ENCODE results near the gene SLC22A6. TPM values are rescaled to one million over a fixed set of nuclear protein-coding genes. Genes with fewer than 3 reads are reported as not detected.

Gene SLC22A6
- total and polyA plus RNA-seq, 4 donors, result not detected

DNA sequence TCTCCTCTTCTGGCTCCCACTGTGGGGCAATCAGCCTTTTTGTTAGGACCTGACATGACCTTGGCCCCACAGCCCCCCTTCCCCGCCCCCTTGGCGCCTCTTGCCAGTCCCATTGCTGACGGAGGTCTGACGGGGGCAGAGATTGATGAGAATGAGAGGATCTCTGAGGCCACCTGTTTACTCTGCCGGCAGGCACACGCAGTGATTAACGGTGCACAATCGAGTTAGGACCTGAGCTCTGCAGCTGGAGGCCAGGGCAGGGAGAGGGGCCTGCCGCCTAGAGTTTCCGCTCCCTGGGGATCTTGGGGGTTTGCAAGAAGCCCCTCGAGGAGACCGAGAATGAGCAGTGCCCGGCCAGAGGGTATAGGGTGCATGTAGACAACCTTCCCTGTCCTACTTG lies 56.8 kb downstream of the SLC22A6 start:
- no peak overlapping the region for H3K27ac ChIP-seq (ENCODE audit: low read depth in 1 of 2, low read length in 1 of 2)
- H3K9me3 ChIP-seq (ENCODE audit: control insufficient read depth in 4 of 4, insufficient read depth in 3 of 4, low read length in 3 of 4), result no peaks in the 10 kb centered on the region
- TF ChIP-seq CTCF (IDR thresholded peaks at IDR 0.05; ENCODE audit: control extremely low read depth, extremely low read depth), result no peak
- no peak for ATAC-seq (ENCODE audit: insufficient read depth, low FRiP score)
- H3K4me3 ChIP-seq, result no peak overlapping the region
- no peak for DNase-seq
- no peaks in the 10 kb centered on the region for H3K36me3 ChIP-seq (ENCODE audit: control insufficient read depth in 4 of 4, insufficient read depth in 4 of 4, low read length in 4 of 4)
- H3K9ac ChIP-seq (ENCODE audit: insufficient read depth in 1 of 2, low read length in 2 of 2), result no peak overlapping the region
- peaks cover 0 to 56% (median 41%) of the 10 kb centered on the region in 3 donors for H3K27me3 ChIP-seq (ENCODE audit: control insufficient read depth in 3 of 3, insufficient read depth in 3 of 3, low read length in 2 of 3)
- 38 to 49% methylated on average over 13 of the region's 13 CpGs for WGBS, 2 donors
- H3K4me1 ChIP-seq (ENCODE audit: control insufficient read depth in 5 of 5, insufficient read depth in 5 of 5, low read length in 5 of 5), result peaks cover 0 to 28% (median 16%) of the 10 kb centered on the region in 5 donors

DNA sequence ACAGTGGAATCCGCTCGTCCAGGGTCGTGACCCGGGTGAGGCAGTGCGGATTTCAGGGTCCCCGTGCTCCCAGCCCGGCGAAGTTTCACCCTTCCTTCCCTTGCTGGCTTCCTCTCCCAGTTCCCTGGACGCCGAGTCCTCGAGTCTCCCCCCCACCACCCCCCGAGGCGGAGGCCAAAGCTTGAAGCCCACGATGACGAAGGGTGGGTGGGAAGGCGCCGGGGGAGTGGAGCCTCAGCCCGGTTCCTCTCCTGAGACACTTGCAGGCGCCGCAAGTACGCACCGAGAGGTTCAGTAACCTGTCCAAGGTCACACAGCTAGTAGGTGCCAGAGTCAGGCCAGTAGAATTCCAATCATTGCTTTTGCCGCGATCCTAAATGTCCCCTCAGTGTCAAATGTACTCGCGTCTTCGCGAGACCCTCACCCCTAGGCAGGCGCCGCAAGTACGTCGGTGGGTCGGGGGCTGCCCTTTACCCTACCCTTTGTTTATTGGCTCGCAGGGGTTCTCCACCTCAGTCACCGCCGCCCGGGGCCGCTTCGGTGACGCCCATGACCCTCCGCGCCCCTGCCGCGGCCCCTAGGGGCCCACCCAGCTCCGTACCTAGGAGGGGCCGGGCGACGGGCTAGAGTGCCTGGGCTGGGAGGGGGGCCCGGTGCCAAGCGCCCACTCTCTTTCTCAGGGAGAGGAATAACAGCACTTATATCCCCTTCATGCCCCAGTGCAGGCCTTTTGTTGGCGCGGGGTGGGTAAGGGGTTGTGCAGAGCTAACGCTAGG lies 57.9 kb downstream of the SLC22A6 start:
- TF ChIP-seq CTCF (IDR thresholded peaks at IDR 0.05; ENCODE audit: control extremely low read depth, extremely low read depth), result no peak
- no peak for ATAC-seq (ENCODE audit: insufficient read depth, low FRiP score)
- Histone ChIP-seq H3K36me3 (ENCODE audit: control insufficient read depth in 4 of 4, insufficient read depth in 4 of 4, low read length in 4 of 4) (no peaks in the 10 kb centered on the region), H3K4me1 (ENCODE audit: control insufficient read depth in 5 of 5, insufficient read depth in 5 of 5, low read length in 5 of 5) (peaks cover 0 to 28% (median 22%) of the 10 kb centered on the region in 5 donors), H3K9me3 (ENCODE audit: control insufficient read depth in 4 of 4, insufficient read depth in 3 of 4, low read length in 3 of 4) (no peaks in the 10 kb centered on the region), H3K27ac (ENCODE audit: low read depth in 1 of 2, low read length in 1 of 2) (no peak overlapping the region), H3K9ac (ENCODE audit: insufficient read depth in 1 of 2, low read length in 2 of 2) (no peak overlapping the region), H3K4me3 (no peak overlapping the region), H3K27me3 (ENCODE audit: control insufficient read depth in 3 of 3, insufficient read depth in 3 of 3, low read length in 2 of 3) (peaks cover 0 to 67% (median 52%) of the 10 kb centered on the region in 3 donors)
- WGBS, 2 donors, result 18 to 29% methylated on average over 50 to 53 of the region's 53 CpGs
- DNase-seq, result no peak

Small RNA genes within 50 kb of the gene (small RNA-seq; reads per million reads assigned to genes)
- gene RN7SL259P (ENCODE audit: low replicate concordance), result not detected

Other genes starting within 250 kb of the SLC22A6 start
- gene ZBTB3, start 230.8 kb downstream of the SLC22A6 start, total RNA-seq, result 10 to 100 TPM in 1 of 2 donors, 1 to 10 TPM in 1; 8.9 to 12.9 TPM
- 1 to 10 TPM; 2.1 to 5.8 TPM for gene ZBTB3, start 230.8 kb downstream of the SLC22A6 start, polyA plus RNA-seq
- 10 to 100 TPM; 52.0 to 72.9 TPM for gene POLR2G, start 223.4 kb downstream of the SLC22A6 start, total RNA-seq
- gene POLR2G, start 223.4 kb downstream of the SLC22A6 start, polyA plus RNA-seq, result 100 to 1,000 TPM; 141 to 148 TPM
- gene TAF6L, start 213.6 kb downstream of the SLC22A6 start, total RNA-seq, result 10 to 100 TPM; 22.6 to 27.8 TPM
- 10 to 100 TPM; 18.7 to 32.7 TPM for gene TAF6L, start 213.6 kb downstream of the SLC22A6 start, polyA plus RNA-seq
- 10 to 100 TPM; 40.0 to 61.0 TPM for gene TMEM179B, start 197.6 kb downstream of the SLC22A6 start, total RNA-seq
- 10 to 100 TPM; 68.8 to 87.6 TPM for gene TMEM179B, start 197.6 kb downstream of the SLC22A6 start, polyA plus RNA-seq
- gene TMEM223, start 193.0 kb downstream of the SLC22A6 start, total RNA-seq, result 10 to 100 TPM in 1 of 2 donors, 1 to 10 TPM in 1; 9.7 to 15.6 TPM
- gene TMEM223, start 193.0 kb downstream of the SLC22A6 start, polyA plus RNA-seq, result 10 to 100 TPM; 21.9 to 38.6 TPM
- gene NXF1, start 179.5 kb downstream of the SLC22A6 start, total RNA-seq, result 10 to 100 TPM; 62.6 to 89.4 TPM
- gene NXF1, start 179.5 kb downstream of the SLC22A6 start, polyA plus RNA-seq, result 10 to 100 TPM; 68.4 to 82.5 TPM
- 10 to 100 TPM; 38.7 to 47.6 TPM for gene STX5, start 152.9 kb downstream of the SLC22A6 start, total RNA-seq
- gene STX5, start 152.9 kb downstream of the SLC22A6 start, polyA plus RNA-seq, result 10 to 100 TPM; 19.8 to 36.6 TPM
- not detected for gene TEX54, start 152.1 kb downstream of the SLC22A6 start, total RNA-seq
- not detected for gene TEX54, start 152.1 kb downstream of the SLC22A6 start, polyA plus RNA-seq
- gene WDR74, start 145.4 kb downstream of the SLC22A6 start, total RNA-seq, result 10 to 100 TPM; 26.2 to 41.4 TPM
- 10 to 100 TPM; 42.5 to 64.1 TPM for gene WDR74, start 145.4 kb downstream of the SLC22A6 start, polyA plus RNA-seq
- gene SLC3A2, start 104.1 kb downstream of the SLC22A6 start, total RNA-seq, result 100 to 1,000 TPM; 151 to 249 TPM
- gene SLC3A2, start 104.1 kb downstream of the SLC22A6 start, polyA plus RNA-seq, result 100 to 1,000 TPM; 173 to 265 TPM
- gene CHRM1, start 63.6 kb downstream of the SLC22A6 start, total RNA-seq, result 1 to 10 TPM; 1.1 to 1.5 TPM
- 1 to 10 TPM in 1 of 2 donors, under 1 TPM in 1; 0.38 to 1.3 TPM for gene CHRM1, start 63.6 kb downstream of the SLC22A6 start, polyA plus RNA-seq
- not detected for gene SLC22A8, start 30.9 kb upstream of the SLC22A6 start, total RNA-seq
- not detected for gene SLC22A8, start 30.9 kb upstream of the SLC22A6 start, polyA plus RNA-seq
- not detected for gene SLC22A24, start 159.3 kb upstream of the SLC22A6 start, total RNA-seq
- not detected for gene SLC22A24, start 159.3 kb upstream of the SLC22A6 start, polyA plus RNA-seq

Data from lung (tissue), 13 donors.